ENCODE measurements around the gene PKD2. TPM values are rescaled to one million over a fixed set of nuclear protein-coding genes. Genes with fewer than 3 reads are reported as not detected.

PKD2 gene
- total and polyA plus RNA-seq, 2 of the 4 experiments (the other 2 are of a cell fraction): 43.8 to 51.3 TPM

DNA sequence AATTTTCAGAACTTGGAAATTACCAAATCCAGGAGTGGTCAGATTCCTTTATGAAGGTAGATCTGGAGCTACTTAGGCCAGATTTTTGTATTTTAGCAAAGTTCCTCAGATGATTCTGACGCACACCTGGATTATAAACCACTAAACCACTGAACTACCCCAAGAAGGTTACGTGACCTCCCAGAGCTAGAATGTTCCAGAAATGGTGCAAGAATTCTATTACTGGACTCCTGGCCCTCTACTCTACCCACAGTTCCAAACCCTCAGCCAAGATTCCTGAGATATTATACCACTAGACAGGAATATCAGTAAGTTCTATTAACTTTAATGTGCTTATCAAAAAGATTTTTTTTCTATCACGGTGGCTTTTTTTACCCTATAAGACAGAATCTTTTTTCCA is 83.9 kb downstream of the PKD2 start:
- Histone ChIP-seq H2BK120ac (ENCODE audit: low read depth, low read length) (no peak overlapping the region), H4K8ac (ENCODE audit: low read depth in 2 of 2, low read length in 2 of 2) (no peak overlapping the region), H2AK9ac (replicated peaks; ENCODE audit: low read depth, low read length, poor library complexity) (no peak overlapping the region), H4K5ac (ENCODE audit: low read depth, low read length) (no peak overlapping the region), H3K23ac (ENCODE audit: low read depth, low read length) (no peak overlapping the region), H2BK20ac (ENCODE audit: low read depth, low read length) (no peak overlapping the region), H2BK5ac (ENCODE audit: low read depth, low read length, poor library complexity, severe bottlenecking) (no peak overlapping the region), H3K9me1 (ENCODE audit: insufficient read depth, low read length) (no peaks in the 10 kb centered on the region), H3K4me1 (ENCODE audit: control insufficient read depth, insufficient read depth, low read length) (no peaks in the 10 kb centered on the region), H3K18ac (ENCODE audit: low read depth, low read length) (no peak overlapping the region), H4K20me1 (ENCODE audit: insufficient read depth, low read length) (no peaks in the 10 kb centered on the region), H3K4me2 (ENCODE audit: low read depth, low read length) (no peak overlapping the region), H2AK5ac (ENCODE audit: low read depth, low read length) (no peak overlapping the region), H3K56ac (ENCODE audit: extremely low read depth, insufficient read depth, low read length) (no peak overlapping the region), H3K4me3 (ENCODE audit: insufficient read depth, low read depth, low read length) (no peak overlapping the region), H4K91ac (ENCODE audit: insufficient read depth, low read depth, low read length) (no peak overlapping the region), H3K9me3 (ENCODE audit: control insufficient read depth, insufficient read depth, low read length) (no peaks in the 10 kb centered on the region), H3K4ac (ENCODE audit: low read depth, low read length) (no peak overlapping the region), H3K9ac (ENCODE audit: low read depth, low read length) (no peak overlapping the region), H3K79me1 (ENCODE audit: low read depth in 1 of 2, low read length in 2 of 2) (no peaks in the 10 kb centered on the region), H3K36me3 (ENCODE audit: control insufficient read depth, insufficient read depth, low read length) (no peaks in the 10 kb centered on the region), H3K27ac (ENCODE audit: insufficient read depth, low read length) (no peak overlapping the region), H2BK15ac (ENCODE audit: low read depth, low read length) (no peak overlapping the region), H3K14ac (replicated peaks; ENCODE audit: low read depth, low read length) (no peak overlapping the region), H2AFZ (replicated peaks; ENCODE audit: low read length, poor library complexity) (no peak overlapping the region), H3K27me3 (ENCODE audit: control insufficient read depth, insufficient read depth, low read length) (no peaks in the 10 kb centered on the region)
- dilution Hi-C loops (cut with HindIII; ENCODE audit: low sequenced_read_pairs, unreplicated experiment) (no loop called here), in situ Hi-C loops (cut with MboI; ENCODE audit: low sequenced_read_pairs) (no loop called here), intact Hi-C loops (cut with micrococcal nuclease) (no loop called here)
- no TSS peak for BruUV-seq (replicated peaks)
- DNase-seq (no peak), ATAC-seq (ENCODE audit: low read depth) (no peak)
- TF ChIP-seq CTCF (conservative IDR thresholded peaks at IDR 0.05; ENCODE audit: low read depth, low read length) (no peak), BHLHE40 (IDR thresholded peaks at IDR 0.05; ENCODE audit: low read depth, low read length) (no peak), NFE2L2 (IDR thresholded peaks at IDR 0.05; ENCODE audit: low read depth, low read length) (no peak), MAZ (IDR thresholded peaks at IDR 0.05; ENCODE audit: borderline replicate concordance, low read depth, low read length) (no peak)
- TF ChIP-seq, protein P1, sequence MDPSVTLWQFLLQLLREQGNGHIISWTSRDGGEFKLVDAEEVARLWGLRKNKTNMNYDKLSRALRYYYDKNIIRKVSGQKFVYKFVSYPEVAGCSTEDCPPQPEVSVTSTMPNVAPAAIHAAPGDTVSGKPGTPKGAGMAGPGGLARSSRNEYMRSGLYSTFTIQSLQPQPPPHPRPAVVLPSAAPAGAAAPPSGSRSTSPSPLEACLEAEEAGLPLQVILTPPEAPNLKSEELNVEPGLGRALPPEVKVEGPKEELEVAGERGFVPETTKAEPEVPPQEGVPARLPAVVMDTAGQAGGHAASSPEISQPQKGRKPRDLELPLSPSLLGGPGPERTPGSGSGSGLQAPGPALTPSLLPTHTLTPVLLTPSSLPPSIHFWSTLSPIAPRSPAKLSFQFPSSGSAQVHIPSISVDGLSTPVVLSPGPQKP (IDR thresholded peaks at IDR 0.05; ENCODE audit: borderline replicate concordance, low read depth, low read length): no peak
- ChIA-PET CTCF (interaction anchor here (0.7 kb wide), 1 partner anchor 15 kb away, joined by 3 read pairs; no protein-coding TSS in a partner anchor), POLR2A (ENCODE audit: unreplicated experiment) (no interaction called here)
- WGBS, 2 experiments (ENCODE audit: extremely low coverage in 2 of 2, insufficient read length in 1 of 2): no CpG with 5 or more reads among the region's 3 CpGs

All from IMR-90 (cell line).